Natural killer cell treated with Interleukin-12 subunit alpha and Interleukin-12 subunit beta and Interleukin-15 and Interleukin-18, amount 100 ng/mL, for 72 hours (primary cell): ENCODE data around the gene RARA. TPM values are rescaled to one million over a fixed set of nuclear protein-coding genes. Genes with fewer than 3 reads are reported as not detected.
A peak's percentile ranks its signal among the peaks of the same experiment; 100 is the strongest.
"Not testable (repeated sequence)": the region's sequence is repeated elsewhere in the genome, so short reads cannot be mapped to it uniquely, and the experiment has no call there.

Source experiments
- ATAC-seq, 2 donors: fragments of 150-1000 bp; cut with Tn5 transposase in 1 of 2; sonication (Bioruptor Pico), chemical (Tn5 transposase) in 1 of 2; 2 replicates each; pipeline ENCODE4 v1.10.0; 2021
- DNase-seq: peaks from one replicate; pipeline ENCODE4 v3.0.0; 2022; ENCODE audit warnings: low spot score
- H3K27ac Mint-ChIP-seq, 2 donors: 1 replicate in 1 of 2; 2 replicates in 1 of 2; pipeline ENCODE4 v1.8.0; 2022; ENCODE audit warnings: mixed read lengths in 2 of 2, mild to moderate bottlenecking in 1 of 2, moderate library complexity in 1 of 2
- H3K27me3 Mint-ChIP-seq, 2 donors: 1 replicate in 1 of 2; 2 replicates in 1 of 2; pipeline ENCODE4 v1.8.0; 2022; ENCODE audit warnings: mixed read lengths in 2 of 2
- H3K36me3 Mint-ChIP-seq: one replicate; pipeline ENCODE4 v1.8.0; 2022; ENCODE audit warnings: mixed read lengths
- H3K4me1 Mint-ChIP-seq, 2 donors: 1 replicate in 1 of 2; 2 replicates in 1 of 2; pipeline ENCODE4 v1.8.0; 2022; ENCODE audit warnings: low read depth in 2 of 2, mixed read lengths in 2 of 2, mild to moderate bottlenecking in 1 of 2
- H3K4me3 Mint-ChIP-seq: one replicate; pipeline ENCODE4 v1.8.0; 2022; ENCODE audit warnings: mixed read lengths
- H3K9me3 Mint-ChIP-seq: 2 replicates; pipeline ENCODE4 v1.8.0; 2022; ENCODE audit warnings: mixed read lengths
- total RNA-seq, 2 donors: library from RNA; stranded (reverse); gene quantifications; one replicate each; pipeline ENCODE4 v1.2.3, GENCODE V29; 2022

The RARA gene
- total RNA-seq, 2 donors from 2014 or later = 26.4 to 37.8 TPM

DNA sequence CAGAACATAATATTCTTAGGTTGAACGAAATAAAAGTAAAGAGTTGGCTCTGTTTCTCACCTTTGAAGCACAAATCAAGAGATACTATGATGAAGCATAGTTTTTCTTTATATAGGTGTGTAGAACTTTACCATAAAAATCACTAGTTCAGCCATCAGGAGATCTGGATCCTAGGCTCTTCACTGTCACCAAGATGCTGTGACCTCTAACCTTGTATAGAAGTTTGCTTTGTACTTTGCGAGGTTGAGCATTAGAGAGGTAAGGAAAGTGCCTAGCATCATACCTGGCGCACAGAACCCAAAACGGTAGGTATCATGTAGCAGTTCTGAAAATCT, 21.9 kb upstream of the RARA start:
- H3K4me1 Mint-ChIP-seq = peaks cover 41 to 44% of the 10 kb centered on the region in 2 donors
- peaks cover 22% of the 10 kb centered on the region for H3K36me3 Mint-ChIP-seq
- no peaks in the 10 kb centered on the region for H3K27me3 Mint-ChIP-seq
- H3K27ac Mint-ChIP-seq = peak overlapping the region; percentile 87 to 91
- no peak for ATAC-seq
- no peaks in the 10 kb centered on the region for H3K9me3 Mint-ChIP-seq
- no peak for DNase-seq
- peak overlapping the region; percentile 98 for H3K4me3 Mint-ChIP-seq

DNA sequence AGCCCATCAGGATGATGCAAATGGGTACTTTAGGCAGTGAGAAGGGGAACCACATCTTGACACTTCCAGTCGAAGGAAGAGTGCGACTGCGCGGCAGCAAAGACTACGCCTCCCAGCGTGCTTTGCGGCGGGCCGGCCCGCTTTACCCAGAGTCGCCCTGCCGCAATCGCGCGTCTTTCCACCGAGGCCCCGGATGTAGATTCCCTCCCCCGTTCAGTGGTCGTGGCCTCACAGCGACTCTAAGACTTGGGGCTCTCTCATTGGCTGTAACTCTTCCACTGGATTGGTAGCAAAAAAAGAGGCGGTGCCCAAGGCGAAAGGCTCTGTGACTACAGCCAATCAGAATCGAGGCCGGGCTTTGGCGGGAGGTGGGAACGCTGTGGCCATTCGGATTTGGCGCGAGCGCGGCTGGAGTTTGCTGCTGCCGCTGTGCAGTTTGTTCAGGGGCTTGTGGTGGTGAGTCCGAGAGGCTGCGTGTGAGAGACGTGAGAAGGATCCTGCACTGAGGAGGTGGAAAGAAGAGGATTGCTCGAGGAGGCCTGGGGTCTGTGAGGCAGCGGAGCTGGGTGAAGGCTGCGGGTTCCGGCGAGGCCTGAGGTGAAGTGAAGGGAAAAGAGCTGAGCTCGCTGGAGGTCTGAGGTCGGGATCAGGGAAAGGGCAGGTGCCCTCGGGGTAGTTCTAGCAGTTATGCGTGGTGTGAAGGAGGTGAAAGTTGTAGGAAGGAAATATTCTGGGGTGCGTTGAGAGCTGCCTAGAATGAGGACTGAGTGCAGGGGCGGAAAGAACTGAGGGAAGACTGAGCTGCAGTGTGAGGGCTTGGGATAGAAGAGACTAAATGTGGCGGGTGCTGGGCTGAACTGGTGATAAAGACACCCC, 21.2 kb upstream of the RARA start, which contains the start of gene CDC6:
TSS of gene CDC6 (plus strand) at position 386 of the 876 bp plus-strand sequence. CDS start 1,542 bp downstream, outside the sequence.
- ATAC-seq (peak; percentile 96 to 97), DNase-seq (peak; percentile 99)
- Mint-ChIP-seq H3K27ac (peak within 1 kb of the TSS; percentile 87 to 91), H3K4me3 (peak within 1 kb of the TSS; percentile 98), H3K9me3 (no peaks in the 10 kb centered on the region), H3K4me1 (peaks cover 39% of the 10 kb centered on the region in 2 donors), H3K27me3 (no peaks in the 10 kb centered on the region), H3K36me3 (peaks cover 19% of the 10 kb centered on the region)

DNA sequence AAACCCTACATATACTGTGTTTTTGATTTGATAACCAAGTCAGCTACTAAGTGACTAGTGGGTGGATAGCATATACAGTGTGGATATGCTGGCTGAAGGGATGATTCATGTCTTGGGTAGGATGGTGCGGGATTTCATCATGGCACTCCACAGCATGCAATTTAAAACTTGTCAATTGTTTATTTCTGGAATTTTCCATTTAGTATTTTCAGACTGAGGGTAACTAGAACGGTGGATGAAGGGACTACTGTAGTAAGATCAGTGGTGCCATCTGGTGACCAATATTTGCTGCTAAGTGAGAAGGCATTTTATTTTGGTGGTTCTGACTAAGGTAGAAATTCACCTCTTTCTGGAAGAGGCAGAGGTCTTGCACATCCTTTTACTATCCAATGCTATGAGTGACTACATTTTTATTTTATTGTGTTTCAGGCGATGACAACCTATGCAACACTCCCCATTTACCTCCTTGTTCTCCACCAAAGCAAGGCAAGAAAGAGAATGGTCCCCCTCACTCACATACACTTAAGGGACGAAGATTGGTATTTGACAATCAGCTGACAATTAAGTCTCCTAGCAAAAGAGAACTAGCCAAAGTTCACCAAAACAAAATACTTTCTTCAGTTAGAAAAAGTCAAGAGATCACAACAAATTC, 18.2 kb upstream of the RARA start:
- Mint-ChIP-seq H3K36me3 (peaks cover 34% of the 10 kb centered on the region), H3K4me3 (peak overlapping the region; percentile 98), H3K27ac (no peak overlapping the region), H3K27me3 (no peaks in the 10 kb centered on the region), H3K4me1 (peaks cover 30% of the 10 kb centered on the region in 2 donors), H3K9me3 (no peaks in the 10 kb centered on the region)
- ATAC-seq (no peak), DNase-seq (no peak)

DNA sequence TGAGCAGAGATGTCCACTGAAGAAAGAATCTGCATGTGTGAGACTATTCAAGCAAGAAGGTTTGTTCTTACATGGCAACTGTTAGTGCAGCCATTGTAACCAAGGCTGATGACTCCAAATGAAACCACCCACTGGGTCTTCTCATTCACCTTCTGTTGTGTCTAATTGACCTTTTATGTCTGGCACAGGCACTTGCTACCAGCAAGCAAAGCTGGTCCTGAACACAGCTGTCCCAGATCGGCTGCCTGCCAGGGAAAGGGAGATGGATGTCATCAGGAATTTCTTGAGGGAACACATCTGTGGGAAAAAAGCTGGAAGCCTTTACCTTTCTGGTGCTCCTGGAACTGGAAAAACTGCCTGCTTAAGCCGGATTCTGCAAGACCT, 17.7 kb upstream of the RARA start:
- no peak overlapping the region for H3K27ac Mint-ChIP-seq
- H3K4me3 Mint-ChIP-seq = peak overlapping the region; percentile 98
- peaks cover 38% of the 10 kb centered on the region for H3K36me3 Mint-ChIP-seq
- no peaks in the 10 kb centered on the region for H3K9me3 Mint-ChIP-seq
- H3K4me1 Mint-ChIP-seq = peaks cover 32 to 34% of the 10 kb centered on the region in 2 donors
- DNase-seq = no peak
- ATAC-seq = no peak
- no peaks in the 10 kb centered on the region for H3K27me3 Mint-ChIP-seq

DNA sequence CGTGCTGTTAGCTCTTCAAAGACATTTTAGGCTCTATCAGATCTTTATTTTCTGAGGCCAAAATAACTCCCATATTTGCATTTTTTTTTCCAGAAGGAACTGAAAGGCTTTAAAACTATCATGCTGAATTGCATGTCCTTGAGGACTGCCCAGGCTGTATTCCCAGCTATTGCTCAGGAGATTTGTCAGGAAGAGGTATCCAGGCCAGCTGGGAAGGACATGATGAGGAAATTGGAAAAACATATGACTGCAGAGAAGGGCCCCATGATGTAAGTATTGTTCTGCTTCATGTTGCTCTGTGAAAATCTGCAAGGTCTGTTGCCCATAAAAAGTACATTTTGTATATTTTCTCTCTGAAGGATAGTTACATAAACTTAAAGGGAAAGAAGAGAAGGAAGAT, 15.6 kb upstream of the RARA start:
- Mint-ChIP-seq H3K9me3 (no peaks in the 10 kb centered on the region), H3K36me3 (peaks cover 38% of the 10 kb centered on the region), H3K27ac (no peak overlapping the region), H3K4me1 (peaks cover 19 to 26% of the 10 kb centered on the region in 2 donors), H3K27me3 (no peaks in the 10 kb centered on the region), H3K4me3 (no peak overlapping the region)
- ATAC-seq (no peak), DNase-seq (no peak)

DNA sequence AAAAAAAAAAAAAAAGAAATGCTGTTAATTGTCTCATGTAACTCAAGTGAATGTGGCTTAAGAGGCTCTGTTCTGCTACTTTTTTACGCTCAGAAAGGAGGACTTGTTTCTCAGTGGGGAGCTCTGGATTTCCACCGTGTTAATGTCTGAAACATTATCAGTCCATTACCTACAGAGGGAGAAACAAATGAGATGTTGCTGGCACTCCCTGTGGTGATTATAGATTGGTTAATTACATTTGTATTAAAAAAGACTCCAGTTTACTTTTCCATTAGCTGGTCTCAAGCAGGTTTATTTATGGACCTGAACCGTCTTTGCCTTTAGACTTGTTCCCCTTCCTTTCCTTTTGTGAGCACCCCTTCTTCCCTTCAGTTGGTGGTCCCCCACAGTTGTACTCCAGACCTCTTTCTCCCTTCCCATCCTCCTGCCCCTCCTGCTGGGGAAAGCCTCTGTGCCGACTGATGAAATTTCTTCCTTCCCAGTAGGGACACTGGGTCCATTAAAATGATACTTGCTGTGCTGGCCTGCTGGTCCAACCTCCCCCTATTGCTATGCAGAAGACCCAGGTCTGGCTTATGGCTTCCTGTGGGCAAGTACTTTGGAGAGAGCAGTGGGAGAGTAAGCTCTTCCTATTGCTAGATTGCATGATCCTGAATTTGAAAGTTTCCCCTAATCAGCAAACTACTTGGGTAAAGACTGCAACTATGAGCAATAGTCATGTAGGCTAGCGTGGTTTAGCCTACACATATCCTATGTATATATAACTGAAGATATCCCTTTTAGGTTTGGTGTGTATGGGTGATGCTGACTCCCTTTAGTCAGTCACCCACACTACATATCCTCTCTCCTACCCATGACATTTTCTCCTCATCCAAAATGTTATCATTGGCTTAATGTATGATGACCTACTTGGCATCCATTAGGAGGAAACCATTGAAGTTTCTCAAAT, 13.2 kb upstream of the RARA start:
- no peaks in the 10 kb centered on the region for H3K9me3 Mint-ChIP-seq
- peaks cover 30% of the 10 kb centered on the region for H3K36me3 Mint-ChIP-seq
- H3K4me3 Mint-ChIP-seq = peak overlapping the region; percentile 20
- H3K27ac Mint-ChIP-seq = peak overlapping the region in 1 of 2 donors; percentile 42
- peaks cover 6 to 9% of the 10 kb centered on the region in 2 donors for H3K4me1 Mint-ChIP-seq
- DNase-seq (no peak), ATAC-seq (peak in 1 of 2 donors; percentile 43)
- H3K27me3 Mint-ChIP-seq = no peaks in the 10 kb centered on the region

DNA sequence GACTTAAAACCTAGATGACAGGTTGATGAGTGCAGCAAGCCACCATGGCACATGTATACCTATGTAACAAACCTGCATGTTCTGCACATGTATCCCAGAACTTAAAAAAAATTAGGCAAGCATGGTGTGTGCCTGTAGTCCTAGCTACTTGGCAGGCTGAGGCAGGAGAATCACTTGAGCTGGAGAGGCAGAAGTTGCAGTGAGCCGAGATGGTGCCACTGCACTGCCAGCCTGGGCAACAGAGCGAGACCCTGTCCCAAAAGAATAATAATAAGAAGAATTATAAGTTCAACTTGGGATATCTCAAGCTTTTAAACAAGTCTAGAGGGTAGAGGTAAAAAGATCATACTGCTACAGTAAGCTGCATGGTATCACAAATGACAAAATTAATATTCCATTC, 11.5 kb upstream of the RARA start:
- peaks cover 32% of the 10 kb centered on the region for H3K36me3 Mint-ChIP-seq

DNA sequence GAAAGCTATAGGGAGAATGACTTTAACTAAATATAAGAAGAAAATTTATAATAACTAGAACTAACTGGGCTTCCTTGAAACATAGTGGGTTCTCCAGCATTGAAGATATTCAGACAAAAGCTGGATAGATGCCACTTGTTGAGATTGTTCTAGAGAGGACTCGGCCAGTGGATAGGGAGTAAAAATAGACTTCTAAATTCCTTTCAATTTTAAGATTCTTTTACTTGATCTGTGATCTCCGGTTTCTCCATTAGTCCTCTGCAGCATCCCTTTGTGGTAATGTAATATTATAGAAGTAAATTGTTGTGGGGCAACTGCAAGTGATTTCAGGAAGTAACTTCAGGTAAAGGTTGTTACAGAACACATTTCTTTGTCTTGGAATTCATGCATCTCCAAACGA, 10.3 kb upstream of the RARA start:
- Mint-ChIP-seq H3K4me3 (no peak overlapping the region), H3K4me1 (peaks cover 10 to 15% of the 10 kb centered on the region in 2 donors), H3K27ac (no peak overlapping the region), H3K9me3 (no peaks in the 10 kb centered on the region), H3K36me3 (peaks cover 33% of the 10 kb centered on the region), H3K27me3 (no peaks in the 10 kb centered on the region)
- DNase-seq = no peak
- no peak for ATAC-seq

More for the DNA sequence above, 11.5 kb upstream of the RARA start:
- Mint-ChIP-seq H3K9me3 (no peaks in the 10 kb centered on the region), H3K27ac (no peak overlapping the region), H3K4me3 (no peak overlapping the region), H3K4me1 (peaks cover 3 to 5% of the 10 kb centered on the region in 2 donors), H3K27me3 (no peaks in the 10 kb centered on the region)
- DNase-seq = no peak
- ATAC-seq = no peak

DNA sequence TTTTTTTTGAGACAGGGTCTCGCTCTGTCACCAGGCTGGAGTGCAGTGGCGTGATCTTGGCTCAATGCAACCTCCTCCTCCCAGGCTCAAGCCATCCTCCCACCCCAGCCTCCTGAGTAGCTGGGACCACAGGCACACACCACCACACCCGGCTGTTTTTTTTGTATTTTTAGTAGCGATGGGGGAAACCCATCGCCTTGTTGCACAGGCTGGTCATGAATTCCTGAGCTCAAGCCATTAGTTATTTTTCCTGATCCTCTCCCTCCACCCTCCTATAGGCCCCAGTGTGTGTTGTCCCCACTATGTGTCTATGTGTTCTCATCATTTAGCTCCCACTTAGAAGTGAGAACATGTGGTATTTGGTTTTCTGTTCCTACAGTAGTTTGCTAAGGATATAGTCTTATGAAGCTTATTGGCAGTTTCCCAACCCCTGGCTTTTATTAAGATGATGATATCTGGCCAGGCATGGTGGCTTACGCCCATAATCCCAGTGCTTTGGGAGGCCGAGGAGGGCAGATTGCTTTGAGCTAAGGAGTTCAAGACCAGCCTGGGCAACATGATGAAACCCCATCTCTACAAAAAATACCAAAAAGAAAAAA, 9.7 kb upstream of the RARA start:
- DNase-seq, H3K27me3 Mint-ChIP-seq, H3K4me3 Mint-ChIP-seq, H3K27ac Mint-ChIP-seq, H3K9me3 Mint-ChIP-seq, ATAC-seq: not testable (repeated sequence)
- Mint-ChIP-seq H3K36me3 (peaks cover 34% of the 10 kb centered on the region), H3K4me1 (peaks cover 15 to 20% of the 10 kb centered on the region in 2 donors)

DNA sequence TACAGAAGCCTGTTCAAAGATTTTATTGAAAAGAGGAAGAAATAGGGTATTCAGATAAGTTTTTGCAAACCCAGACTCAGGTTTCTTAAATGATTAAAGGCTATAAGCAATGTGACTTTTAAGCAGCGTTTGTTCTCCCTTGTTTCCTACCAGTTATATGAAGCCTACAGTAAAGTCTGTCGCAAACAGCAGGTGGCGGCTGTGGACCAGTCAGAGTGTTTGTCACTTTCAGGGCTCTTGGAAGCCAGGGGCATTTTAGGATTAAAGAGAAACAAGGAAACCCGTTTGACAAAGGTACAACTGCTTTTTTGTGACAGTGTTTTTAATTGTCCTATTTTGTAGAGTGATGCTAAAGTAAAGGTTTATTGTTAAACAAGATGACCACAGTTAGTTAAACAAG, 7.7 kb upstream of the RARA start:
- Mint-ChIP-seq H3K27me3 (no peaks in the 10 kb centered on the region), H3K27ac (no peak overlapping the region), H3K4me3 (no peak overlapping the region), H3K4me1 (peaks cover 14 to 15% of the 10 kb centered on the region in 2 donors), H3K9me3 (no peaks in the 10 kb centered on the region), H3K36me3 (peaks cover 24% of the 10 kb centered on the region)
- DNase-seq (no peak), ATAC-seq (no peak)

DNA sequence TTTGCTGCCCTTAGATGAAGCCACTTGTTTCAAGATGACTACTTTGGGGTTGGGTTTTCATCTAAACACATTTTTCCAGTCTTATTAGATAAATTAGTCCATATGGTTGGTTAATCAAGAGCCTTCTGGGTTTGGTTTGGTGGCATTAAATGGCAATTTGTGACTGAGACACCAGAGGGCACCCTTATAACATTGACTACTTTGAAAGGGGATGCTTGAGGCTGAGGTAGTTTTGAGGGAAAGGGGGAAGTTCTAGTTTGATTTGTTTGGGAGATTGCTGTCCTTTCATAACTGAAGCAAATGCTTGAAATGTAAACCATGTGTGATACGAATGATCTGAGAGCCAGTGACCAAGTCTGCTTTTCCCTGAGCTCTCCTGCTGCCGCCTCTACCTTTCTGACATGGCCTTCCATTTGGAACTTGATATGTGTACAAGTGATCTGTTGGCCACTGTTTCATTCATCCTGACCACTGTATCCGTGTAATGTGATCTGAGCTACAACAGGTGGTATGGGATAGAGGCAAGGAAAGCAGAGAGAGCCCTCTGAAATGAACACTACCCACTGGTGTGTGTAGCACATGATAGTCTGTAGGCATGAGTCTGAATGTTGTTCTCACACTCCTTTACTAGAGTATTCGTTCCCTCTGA, 5.8 kb upstream of the RARA start:
- DNase-seq = no peak
- no peak overlapping the region for H3K27ac Mint-ChIP-seq
- H3K4me1 Mint-ChIP-seq = peaks cover 14 to 15% of the 10 kb centered on the region in 2 donors
- peaks cover 17% of the 10 kb centered on the region for H3K36me3 Mint-ChIP-seq
- H3K4me3 Mint-ChIP-seq = no peak overlapping the region
- no peaks in the 10 kb centered on the region for H3K9me3 Mint-ChIP-seq
- ATAC-seq = peak in 1 of 2 donors; percentile 41
- H3K27me3 Mint-ChIP-seq = no peaks in the 10 kb centered on the region

DNA sequence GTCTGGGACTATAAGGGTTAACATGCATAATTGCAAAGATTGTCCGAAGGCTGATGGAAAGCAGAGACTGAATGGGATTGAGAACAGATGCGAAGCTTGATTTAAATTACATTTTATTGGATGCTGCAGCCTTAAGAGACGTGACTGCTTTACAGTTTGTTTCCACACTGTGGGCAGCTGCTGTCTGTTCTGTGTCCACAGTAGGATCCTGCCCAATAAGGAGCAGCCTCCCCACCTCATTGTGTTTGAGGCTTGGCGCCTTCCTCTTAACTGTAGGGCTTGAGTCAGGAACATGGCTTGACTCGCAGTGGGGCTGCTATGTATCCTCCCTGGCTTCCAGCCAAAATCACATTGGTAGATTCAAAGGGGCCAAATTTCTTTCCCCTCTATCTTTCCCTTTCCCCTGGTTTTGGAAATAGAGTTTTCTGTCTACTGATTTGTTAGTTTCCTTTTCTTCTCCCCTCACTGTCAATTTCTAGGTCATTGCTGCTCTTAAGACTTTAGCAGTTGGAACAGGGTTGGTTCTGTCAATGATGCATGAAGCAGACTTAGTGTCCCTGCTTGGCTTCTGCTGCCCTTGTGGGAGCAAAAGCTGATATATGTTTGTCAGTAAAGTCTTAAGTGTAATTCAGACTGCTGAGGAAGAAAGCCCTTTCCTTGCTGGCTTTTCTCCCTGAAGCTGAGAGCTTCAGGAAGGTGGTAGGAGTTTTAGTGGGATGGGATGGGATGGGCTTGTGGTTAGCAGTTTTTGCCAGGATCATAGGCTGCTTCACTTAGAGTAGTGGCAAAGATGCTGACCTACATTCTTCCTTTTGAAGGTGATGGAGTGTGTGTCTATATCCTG, 5.0 kb upstream of the RARA start:
- H3K27me3 Mint-ChIP-seq = no peaks in the 10 kb centered on the region
- DNase-seq (no peak), ATAC-seq (no peak)
- no peak overlapping the region for H3K4me3 Mint-ChIP-seq
- peak overlapping the region in 1 of 2 donors; percentile 14 for H3K27ac Mint-ChIP-seq
- peaks cover 14 to 15% of the 10 kb centered on the region in 2 donors for H3K4me1 Mint-ChIP-seq
- no peaks in the 10 kb centered on the region for H3K9me3 Mint-ChIP-seq
- peaks cover 17% of the 10 kb centered on the region for H3K36me3 Mint-ChIP-seq
